ENCODE data around the gene PHF2.

The PHF2 gene

DNA sequence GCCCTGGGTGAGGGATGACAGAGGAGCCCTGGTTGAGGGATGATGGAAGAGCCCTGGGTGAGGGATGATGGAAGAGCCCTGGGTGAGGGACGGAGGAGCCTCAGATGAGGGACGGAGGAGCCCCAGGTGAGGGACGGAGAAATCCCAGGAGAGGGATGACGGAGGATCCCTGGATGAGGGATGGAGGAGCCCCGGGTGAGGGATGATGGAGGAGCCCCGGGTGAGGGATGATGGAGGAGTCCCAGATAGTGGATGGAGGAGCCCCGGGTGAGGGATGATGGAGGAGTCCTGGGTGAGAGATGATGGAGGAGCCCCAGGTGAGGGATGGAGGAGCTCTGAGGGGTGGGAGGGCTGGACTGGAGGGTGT is 10.9 kb downstream of the PHF2 start:
- Mint-ChIP-seq H3K36me3 (ENCODE audit: low read depth) (peaks cover 21% of the 10 kb centered on the region), H3K9me3 (peaks cover 28% of the 10 kb centered on the region), H3K4me1 (ENCODE audit: low read depth) (peaks cover 11% of the 10 kb centered on the region), H3K4me3 (no peak overlapping the region), H3K27me3 (ENCODE audit: low read depth) (no peaks in the 10 kb centered on the region), H3K27ac (no peak overlapping the region)

DNA sequence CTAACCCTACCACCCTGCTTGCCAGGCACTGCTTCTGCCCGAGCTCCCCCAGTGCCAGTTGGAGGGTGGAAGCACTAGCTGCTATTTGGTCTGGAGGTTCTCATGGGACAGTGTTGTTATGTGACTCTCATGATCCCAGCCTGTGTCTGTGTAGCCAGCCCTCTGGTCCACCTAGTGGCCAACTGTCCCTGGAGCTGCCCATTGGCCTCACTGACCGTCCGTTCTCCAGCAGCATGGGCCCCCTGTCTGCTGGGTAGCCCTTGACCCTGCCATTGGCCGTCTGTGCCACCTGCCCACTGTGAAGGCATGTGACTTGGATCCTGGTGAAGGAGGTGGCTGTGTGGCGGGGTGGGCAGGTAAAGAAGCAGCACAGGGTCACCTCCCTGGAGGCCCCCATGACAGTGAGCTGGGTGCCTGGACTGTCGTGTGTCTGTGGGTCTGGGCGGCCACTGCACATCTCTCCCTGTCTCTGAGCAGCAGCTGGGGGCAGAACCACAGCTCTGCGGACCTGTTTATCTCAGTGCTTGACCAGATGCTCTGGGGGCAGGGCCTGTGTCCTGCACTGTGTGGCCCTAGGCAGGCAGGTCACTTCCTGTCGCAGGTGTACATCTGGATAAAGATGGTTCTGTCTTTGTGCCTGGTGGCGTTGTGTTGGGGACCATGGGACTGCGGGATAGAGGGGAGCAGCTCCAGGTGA is 11.4 kb downstream of the PHF2 start:
- no peaks in the 10 kb centered on the region for H3K27me3 Mint-ChIP-seq (ENCODE audit: low read depth)
- H3K4me1 Mint-ChIP-seq (ENCODE audit: low read depth), result peaks cover 11% of the 10 kb centered on the region
- H3K4me3 Mint-ChIP-seq, result no peak overlapping the region
- H3K9me3 Mint-ChIP-seq, result peaks cover 24% of the 10 kb centered on the region
- H3K36me3 Mint-ChIP-seq (ENCODE audit: low read depth), result peaks cover 19% of the 10 kb centered on the region
- H3K27ac Mint-ChIP-seq, result no peak overlapping the region

DNA sequence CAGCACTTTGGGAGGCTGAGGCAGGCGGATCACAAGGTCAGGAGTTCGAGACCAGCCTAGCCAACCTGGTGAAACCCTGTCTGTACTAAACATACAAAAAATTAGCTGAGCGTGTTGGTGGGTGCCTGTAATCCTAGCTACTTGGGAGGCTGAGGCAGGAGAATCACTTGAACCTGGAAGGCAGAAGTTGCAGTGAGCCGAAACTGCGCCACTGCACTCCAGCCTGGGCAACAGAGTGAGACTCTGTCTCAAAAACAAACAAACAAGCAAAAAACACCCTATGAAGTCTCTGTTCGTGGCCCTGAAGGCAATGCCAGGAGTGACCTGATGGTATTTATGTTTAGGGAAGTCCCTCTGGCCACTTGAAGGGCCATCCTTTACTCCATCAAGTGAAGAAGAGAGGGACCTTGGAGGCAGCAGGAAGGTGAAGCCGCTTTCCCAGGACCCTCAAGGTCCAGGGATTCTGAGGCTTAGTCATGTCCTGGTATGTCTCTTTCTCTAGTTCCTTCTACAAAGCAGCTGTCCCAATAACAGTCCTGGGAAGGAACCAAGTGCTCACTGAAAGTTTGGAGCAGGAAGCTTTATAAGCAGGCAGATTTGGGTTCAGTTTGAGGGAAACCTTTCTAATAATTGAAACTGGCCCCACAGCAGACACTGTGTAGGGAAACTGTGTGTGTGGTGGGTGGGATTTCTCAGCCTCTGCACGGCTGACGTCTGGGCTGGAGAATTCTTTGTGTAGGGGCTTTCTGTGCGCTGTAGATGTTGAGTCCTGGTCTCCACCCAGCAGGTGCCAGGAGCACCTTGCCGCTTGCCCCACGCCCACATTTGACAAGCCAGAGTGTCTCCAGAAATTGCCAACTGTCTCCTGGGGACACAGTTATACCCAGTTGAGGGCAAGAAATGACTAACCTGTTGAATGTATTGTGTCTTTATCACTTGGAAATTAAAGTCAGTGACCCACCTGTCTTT is 12.5 kb downstream of the PHF2 start:
- peaks cover 14% of the 10 kb centered on the region for H3K36me3 Mint-ChIP-seq (ENCODE audit: low read depth)
- no peak overlapping the region for H3K4me3 Mint-ChIP-seq
- H3K27me3 Mint-ChIP-seq (ENCODE audit: low read depth), result no peaks in the 10 kb centered on the region
- H3K9me3 Mint-ChIP-seq, result peaks cover 16% of the 10 kb centered on the region
- H3K27ac Mint-ChIP-seq, result no peak overlapping the region
- peaks cover 11% of the 10 kb centered on the region for H3K4me1 Mint-ChIP-seq (ENCODE audit: low read depth)

DNA sequence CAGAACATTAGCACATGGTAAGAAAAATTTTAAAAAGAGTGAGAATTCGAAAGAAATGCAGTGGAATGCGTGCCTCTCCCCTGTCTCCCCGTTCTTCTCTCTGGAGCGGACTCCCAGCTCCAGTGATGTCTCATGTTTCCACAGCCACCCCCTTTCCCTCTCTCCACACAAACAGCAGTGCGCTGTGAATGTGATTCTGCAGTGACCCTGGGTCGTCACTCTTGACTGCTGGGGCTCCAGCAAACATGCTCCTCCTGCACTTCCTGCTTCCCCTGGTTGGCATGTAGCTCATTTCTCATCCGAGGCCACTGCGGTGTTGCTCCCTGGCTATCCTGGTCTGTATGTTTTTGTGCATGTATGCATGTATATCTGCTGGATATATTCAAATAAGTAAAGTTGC is 13.3 kb downstream of the PHF2 start:
- H3K4me3 Mint-ChIP-seq, result no peak overlapping the region
- peaks cover 11% of the 10 kb centered on the region for H3K4me1 Mint-ChIP-seq (ENCODE audit: low read depth)
- no peak overlapping the region for H3K27ac Mint-ChIP-seq
- H3K36me3 Mint-ChIP-seq (ENCODE audit: low read depth), result peaks cover 9% of the 10 kb centered on the region
- no peaks in the 10 kb centered on the region for H3K27me3 Mint-ChIP-seq (ENCODE audit: low read depth)
- H3K9me3 Mint-ChIP-seq, result peaks cover 9% of the 10 kb centered on the region

DNA sequence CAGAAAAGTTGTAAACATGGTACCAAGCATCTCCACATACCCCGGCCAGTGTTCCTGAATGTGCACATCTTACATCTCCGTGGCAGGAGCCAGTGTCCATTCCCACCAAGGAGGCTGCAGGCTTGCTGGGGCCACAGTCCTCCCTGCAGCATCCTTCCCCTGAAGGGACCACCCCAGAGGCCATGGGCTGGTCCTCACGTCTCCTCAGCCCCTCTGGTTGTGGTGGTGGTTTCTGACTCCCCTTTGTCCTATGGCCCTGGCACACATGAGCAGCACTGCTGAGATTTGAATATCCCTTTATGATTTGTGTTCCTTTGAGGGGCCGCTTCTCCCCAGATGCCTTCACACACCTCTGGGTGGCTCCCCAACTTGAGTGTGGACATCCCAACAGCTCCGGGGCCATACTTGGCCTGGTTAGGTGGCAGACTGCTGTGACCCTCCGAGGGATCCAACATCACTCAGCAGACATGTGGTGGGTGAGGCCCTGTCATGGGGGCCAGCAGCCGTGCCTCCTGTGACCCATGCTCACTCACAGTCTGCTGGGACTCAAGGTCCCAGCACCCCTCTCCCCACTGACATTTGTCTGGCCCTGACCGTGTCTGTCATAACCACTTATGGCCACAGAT is 14.3 kb downstream of the PHF2 start:
- Mint-ChIP-seq H3K27ac (no peak overlapping the region), H3K4me3 (no peak overlapping the region), H3K36me3 (ENCODE audit: low read depth) (no peaks in the 10 kb centered on the region), H3K27me3 (ENCODE audit: low read depth) (no peaks in the 10 kb centered on the region), H3K9me3 (no peaks in the 10 kb centered on the region), H3K4me1 (ENCODE audit: low read depth) (peaks cover 11% of the 10 kb centered on the region)

DNA sequence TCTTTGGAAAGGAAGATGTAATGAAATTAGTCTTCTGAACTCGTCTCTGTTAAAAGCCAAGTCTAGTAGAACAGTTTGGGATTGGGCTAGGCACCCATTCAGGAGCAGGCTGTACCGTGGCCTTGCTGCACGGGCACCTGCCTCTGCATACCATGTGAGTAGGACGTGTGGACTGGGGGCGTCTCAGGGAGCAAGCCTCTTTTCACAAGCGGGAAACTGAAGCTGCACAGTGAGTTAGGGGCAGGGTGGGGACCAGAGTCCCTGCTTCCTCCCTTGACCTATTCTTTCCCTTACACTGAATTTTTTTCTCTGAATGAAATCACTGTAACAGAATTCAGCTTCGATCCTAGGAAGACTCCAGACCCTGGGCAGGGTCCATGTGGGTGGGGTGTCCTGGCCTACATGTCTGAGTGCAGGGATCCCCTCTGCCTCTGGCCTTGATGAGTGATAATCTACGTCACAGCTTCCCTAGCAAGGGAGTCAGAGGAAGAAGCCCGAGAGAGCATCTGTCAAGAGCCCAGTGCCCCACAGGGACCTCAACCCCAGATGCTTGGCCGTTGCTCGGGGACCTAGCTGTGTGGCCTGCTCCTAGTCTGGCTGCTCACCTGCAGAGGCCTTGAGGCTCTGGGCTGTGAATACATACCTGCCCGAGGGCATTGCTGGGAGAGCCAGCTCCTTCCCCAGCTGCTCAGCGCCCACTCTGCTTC is 15.1 kb downstream of the PHF2 start:
- no peaks in the 10 kb centered on the region for H3K27me3 Mint-ChIP-seq (ENCODE audit: low read depth)
- peaks cover 18% of the 10 kb centered on the region for H3K4me1 Mint-ChIP-seq (ENCODE audit: low read depth)
- H3K9me3 Mint-ChIP-seq, result no peaks in the 10 kb centered on the region
- H3K36me3 Mint-ChIP-seq (ENCODE audit: low read depth), result no peaks in the 10 kb centered on the region
- H3K27ac Mint-ChIP-seq, result no peak overlapping the region
- H3K4me3 Mint-ChIP-seq, result no peak overlapping the region

DNA sequence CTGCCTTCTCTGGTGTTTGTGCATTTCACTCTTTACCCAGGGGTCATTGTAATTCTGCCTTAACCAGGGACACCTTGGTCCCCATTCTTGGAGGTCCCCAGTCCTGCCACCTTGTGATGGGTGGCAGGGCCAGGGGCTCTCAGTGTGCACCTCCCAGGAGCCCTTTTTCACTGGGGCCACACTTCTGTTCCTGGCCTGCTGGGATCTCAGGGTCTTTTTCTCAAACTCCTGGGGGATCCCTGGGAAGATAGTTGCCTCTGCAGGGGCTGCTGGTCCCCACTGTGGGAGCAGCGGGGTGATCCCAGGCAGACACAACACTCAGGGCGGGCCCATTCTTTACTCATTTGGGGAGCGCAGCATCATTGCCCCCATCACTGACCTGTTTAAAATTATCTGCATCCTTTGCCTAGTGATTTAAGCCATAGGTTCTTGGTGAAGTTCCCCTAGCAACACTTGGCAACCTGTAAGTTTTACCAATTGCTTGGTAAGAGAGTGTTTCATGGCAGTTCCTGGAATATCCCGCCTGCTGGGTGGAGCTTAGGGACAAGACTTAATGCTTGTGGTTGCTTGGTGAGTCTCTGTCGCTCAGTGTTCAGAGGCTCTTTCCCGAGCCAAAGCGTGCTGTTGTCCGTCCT is 15.7 kb downstream of the PHF2 start:
- Mint-ChIP-seq H3K4me3 (no peak overlapping the region), H3K36me3 (ENCODE audit: low read depth) (no peaks in the 10 kb centered on the region), H3K9me3 (no peaks in the 10 kb centered on the region), H3K27ac (no peak overlapping the region), H3K4me1 (ENCODE audit: low read depth) (peaks cover 15% of the 10 kb centered on the region), H3K27me3 (ENCODE audit: low read depth) (no peaks in the 10 kb centered on the region)

DNA sequence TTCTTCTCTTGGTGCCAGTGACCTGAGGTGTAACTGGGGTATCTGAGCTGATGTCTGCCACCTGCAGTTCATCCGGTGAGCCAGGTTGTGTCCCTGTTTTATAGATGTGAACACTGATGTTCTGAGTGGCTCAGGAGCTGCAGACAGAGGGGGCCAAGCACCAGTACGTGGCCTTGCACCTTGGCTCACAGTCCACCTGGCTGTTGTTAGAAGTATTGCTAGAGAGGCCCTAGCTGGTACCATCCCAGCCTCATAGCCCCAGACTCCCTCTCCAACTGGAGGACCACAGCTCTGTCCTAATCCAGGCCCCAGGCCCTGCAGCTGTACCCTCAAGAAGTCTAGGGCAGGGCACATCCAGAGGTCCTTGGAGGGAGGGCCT is 16.2 kb downstream of the PHF2 start:
- Mint-ChIP-seq H3K4me3 (no peak overlapping the region), H3K27me3 (ENCODE audit: low read depth) (no peaks in the 10 kb centered on the region), H3K27ac (no peak overlapping the region), H3K4me1 (ENCODE audit: low read depth) (peaks cover 18% of the 10 kb centered on the region), H3K9me3 (no peaks in the 10 kb centered on the region), H3K36me3 (ENCODE audit: low read depth) (no peaks in the 10 kb centered on the region)

DNA sequence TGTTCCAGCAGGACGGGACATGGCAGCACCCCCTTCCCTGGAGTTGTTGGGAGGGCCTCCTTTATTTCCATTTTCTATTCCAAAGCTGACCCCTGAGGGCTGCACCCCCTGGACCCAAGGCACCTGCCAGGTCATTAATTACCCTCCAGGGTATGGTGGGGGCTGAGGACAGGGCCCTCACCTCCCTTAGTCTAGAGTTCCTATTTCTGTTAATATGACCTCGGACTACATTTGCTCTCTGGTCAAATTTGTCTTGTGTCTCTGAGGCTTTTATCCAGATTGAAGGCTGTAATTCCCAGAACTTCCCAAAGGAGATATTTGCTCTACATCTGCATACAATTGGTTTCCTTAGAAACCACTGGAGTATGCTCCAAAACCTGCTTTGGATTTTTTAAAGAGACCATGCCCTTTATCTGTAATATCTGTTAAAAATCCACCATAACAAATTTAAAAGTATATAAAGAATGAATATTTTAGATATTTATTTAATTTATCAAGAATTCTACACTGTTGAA is 16.8 kb downstream of the PHF2 start:
- peaks cover 24% of the 10 kb centered on the region for H3K4me1 Mint-ChIP-seq (ENCODE audit: low read depth)
- H3K9me3 Mint-ChIP-seq, result no peaks in the 10 kb centered on the region
- H3K4me3 Mint-ChIP-seq, result no peak overlapping the region
- no peaks in the 10 kb centered on the region for H3K27me3 Mint-ChIP-seq (ENCODE audit: low read depth)
- H3K27ac Mint-ChIP-seq, result no peak overlapping the region
- H3K36me3 Mint-ChIP-seq (ENCODE audit: low read depth), result no peaks in the 10 kb centered on the region

DNA sequence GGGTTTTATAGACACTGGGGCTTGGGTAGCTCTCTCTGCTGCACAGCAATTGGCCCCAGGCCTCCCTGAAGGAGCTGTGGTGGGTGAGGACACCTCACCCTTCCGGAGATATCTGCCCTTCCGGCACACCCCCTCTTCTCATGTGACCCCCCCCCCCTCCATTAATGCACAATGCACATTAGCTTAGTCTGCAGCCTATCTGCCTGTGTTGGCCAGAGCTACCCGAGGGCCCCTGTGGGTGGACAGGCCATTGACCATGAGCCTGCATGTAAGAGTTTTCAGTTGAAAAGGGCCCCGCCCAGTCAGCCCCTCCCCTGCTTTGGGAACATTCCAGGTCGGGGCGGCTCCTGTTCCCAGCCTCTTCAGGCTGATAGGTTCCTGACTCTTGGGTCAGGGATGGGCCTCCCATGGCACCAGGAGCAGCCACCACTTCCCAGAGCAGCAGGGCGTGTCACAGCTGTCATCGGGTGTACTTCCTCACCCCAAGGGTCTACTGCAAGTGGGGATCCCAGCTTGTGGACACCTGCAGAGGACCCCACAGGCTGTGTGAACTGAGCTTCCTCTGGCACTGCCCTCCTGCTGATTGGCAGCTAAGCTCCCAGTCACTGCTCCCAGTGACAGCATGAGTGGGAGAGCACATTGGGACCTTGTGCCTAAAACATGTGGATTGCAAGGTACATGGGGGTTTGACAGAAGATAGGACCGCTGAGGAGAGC is 17.8 kb downstream of the PHF2 start:
- no peaks in the 10 kb centered on the region for H3K9me3 Mint-ChIP-seq
- no peak overlapping the region for H3K27ac Mint-ChIP-seq
- H3K4me1 Mint-ChIP-seq (ENCODE audit: low read depth), result peaks cover 30% of the 10 kb centered on the region
- no peak overlapping the region for H3K4me3 Mint-ChIP-seq
- no peaks in the 10 kb centered on the region for H3K27me3 Mint-ChIP-seq (ENCODE audit: low read depth)
- H3K36me3 Mint-ChIP-seq (ENCODE audit: low read depth), result no peaks in the 10 kb centered on the region

DNA sequence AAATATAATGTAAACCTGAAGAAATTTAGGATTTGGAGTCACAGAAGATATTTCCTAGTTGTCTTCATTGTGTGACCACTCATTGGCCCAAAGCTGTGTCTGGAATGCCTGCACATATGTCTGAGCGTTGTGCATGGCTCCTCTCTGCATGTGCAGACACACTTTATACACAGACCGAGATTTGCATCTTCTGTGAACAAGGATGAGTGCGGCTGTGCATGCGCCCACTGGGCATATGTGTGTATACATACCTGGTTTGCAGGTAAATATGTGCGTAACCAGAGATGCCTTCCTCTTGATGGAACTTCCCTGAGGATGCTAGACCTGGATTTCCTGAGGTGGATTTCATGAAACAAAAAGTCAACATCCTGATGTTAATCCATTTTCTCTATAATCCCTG is 19.1 kb downstream of the PHF2 start:
- Mint-ChIP-seq H3K9me3 (no peaks in the 10 kb centered on the region), H3K27ac (no peak overlapping the region), H3K27me3 (ENCODE audit: low read depth) (no peaks in the 10 kb centered on the region), H3K4me3 (no peak overlapping the region), H3K36me3 (ENCODE audit: low read depth) (no peaks in the 10 kb centered on the region), H3K4me1 (ENCODE audit: low read depth) (peaks cover 36% of the 10 kb centered on the region)

DNA sequence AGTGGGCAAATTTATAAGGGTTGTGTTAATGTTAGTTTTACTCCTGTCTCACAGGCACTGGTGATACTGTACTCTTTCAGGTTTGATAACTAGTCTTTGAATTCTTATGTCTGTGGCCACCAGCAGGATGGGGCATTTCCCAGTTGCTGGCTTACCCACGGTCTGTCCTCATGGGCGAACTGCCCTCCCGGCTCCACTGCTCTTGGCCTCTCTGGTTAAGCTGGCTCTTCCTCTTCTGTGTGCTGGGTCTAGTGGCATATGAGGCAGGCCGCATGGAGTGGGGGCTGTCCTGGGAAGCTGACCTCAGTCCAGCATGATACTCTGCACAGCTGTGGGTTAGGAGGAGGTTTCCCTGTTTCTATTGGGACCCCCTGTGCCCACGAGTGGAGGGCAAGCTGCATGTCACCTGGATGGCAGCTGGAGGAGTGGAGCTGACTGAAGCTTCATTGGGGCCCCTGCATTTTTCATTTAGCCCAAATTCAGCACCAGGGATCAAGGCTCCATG is 19.5 kb downstream of the PHF2 start:
- Mint-ChIP-seq H3K4me1 (ENCODE audit: low read depth) (peaks cover 41% of the 10 kb centered on the region), H3K27me3 (ENCODE audit: low read depth) (no peaks in the 10 kb centered on the region), H3K9me3 (no peaks in the 10 kb centered on the region), H3K36me3 (ENCODE audit: low read depth) (no peaks in the 10 kb centered on the region), H3K4me3 (no peak overlapping the region), H3K27ac (no peak overlapping the region)

DNA sequence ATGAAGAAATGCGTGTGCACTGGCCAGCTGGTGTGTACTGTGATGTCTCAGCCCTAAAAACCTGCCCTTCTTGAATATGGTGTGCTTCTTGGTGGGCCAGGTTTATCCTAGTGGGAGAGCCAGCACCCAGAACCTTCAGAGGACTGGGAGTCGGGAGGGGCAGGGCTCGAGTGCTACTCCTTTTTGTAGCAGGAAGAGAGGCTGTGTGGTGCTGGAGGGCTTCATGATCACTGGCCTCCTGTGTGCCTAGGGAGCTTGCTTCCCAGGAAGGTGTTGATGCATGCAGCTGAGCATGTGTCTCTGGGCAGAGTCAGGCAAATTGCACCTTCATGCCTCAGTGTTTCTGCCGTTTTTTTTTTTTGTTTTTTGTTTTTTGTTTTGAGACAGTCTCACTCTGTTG is 20.0 kb downstream of the PHF2 start:
- Mint-ChIP-seq H3K27me3 (ENCODE audit: low read depth) (no peaks in the 10 kb centered on the region), H3K4me3 (no peak overlapping the region), H3K9me3 (no peaks in the 10 kb centered on the region), H3K36me3 (ENCODE audit: low read depth) (no peaks in the 10 kb centered on the region), H3K27ac (no peak overlapping the region), H3K4me1 (ENCODE audit: low read depth) (peaks cover 45% of the 10 kb centered on the region)

Measured in T-helper 1 cell treated with Interleukin-12 subunit alpha and Interleukin-12 subunit beta and Interleukin-4 antibody, amounts not matched to agents 30 μg/mL and 1 μg/mL, for 36 hours (primary cell).